NT2/D1 (cell line): Measurements from ENCODE around the gene FNDC3B.

Source experiments
- DNase-seq: peaks from one replicate; pipeline ENCODE4 v3.0.0-alpha.2; 2011; ENCODE audit warnings: low read depth, low spot score
- H3K27me3 ChIP-seq: 2 replicates; pipeline ENCODE4 v1.6.0; 2011; ENCODE audit warnings: mild to moderate bottlenecking; ENCODE audit not compliant: insufficient read length, insufficient read depth
- H3K36me3 ChIP-seq: 2 replicates; pipeline ENCODE4 v1.6.1; 2011; ENCODE audit warnings: mild to moderate bottlenecking, low read length, mixed read lengths; ENCODE audit not compliant: insufficient read depth, insufficient read length
- H3K4me1 ChIP-seq: 2 replicates; pipeline ENCODE4 v1.5.1; 2011; ENCODE audit not compliant: insufficient read depth, insufficient read length
- H3K4me3 ChIP-seq: 2 replicates; pipeline ENCODE4 v1.5.1; 2011; ENCODE audit warnings: low read depth; ENCODE audit not compliant: insufficient read length
- H3K9ac ChIP-seq: 2 replicates; pipeline ENCODE4 v1.6.0; 2011; ENCODE audit warnings: low read depth; ENCODE audit not compliant: insufficient read length
- H3K9me3 ChIP-seq: 2 replicates; pipeline ENCODE4 v1.5.1; 2011; ENCODE audit warnings: mild to moderate bottlenecking, low read length; ENCODE audit not compliant: insufficient read depth
- SUZ12 ChIP-seq: IDR thresholded peaks from 2 replicates; pipeline ENCODE4 v1.6.1; 2011; ENCODE audit not compliant: insufficient read length, insufficient read depth; ENCODE audit errors: extremely low read depth
- YY1 ChIP-seq: IDR thresholded peaks from 2 replicates; pipeline ENCODE4 v1.6.1; 2011; ENCODE audit not compliant: insufficient read length, insufficient read depth
- ZNF274 ChIP-seq: IDR thresholded peaks from 2 replicates; pipeline ENCODE4 v1.6.1; 2011; ENCODE audit warnings: mild to moderate bottlenecking, low read depth, low read length

The FNDC3B gene

GRCh38 chr3:172387728-172388127 is 348.4 kb downstream of the FNDC3B start:
- Histone ChIP-seq H3K4me3 (no peak overlapping the region), H3K4me1 (no peaks in the 10 kb centered on the region), H3K27me3 (no peaks in the 10 kb centered on the region), H3K36me3 (peaks cover 4% of the 10 kb centered on the region), H3K9ac (no peak overlapping the region), H3K9me3 (no peaks in the 10 kb centered on the region)
- TF ChIP-seq YY1 (no peak), SUZ12 (no peak), ZNF274 (no peak)
- no peak for DNase-seq

DNA sequence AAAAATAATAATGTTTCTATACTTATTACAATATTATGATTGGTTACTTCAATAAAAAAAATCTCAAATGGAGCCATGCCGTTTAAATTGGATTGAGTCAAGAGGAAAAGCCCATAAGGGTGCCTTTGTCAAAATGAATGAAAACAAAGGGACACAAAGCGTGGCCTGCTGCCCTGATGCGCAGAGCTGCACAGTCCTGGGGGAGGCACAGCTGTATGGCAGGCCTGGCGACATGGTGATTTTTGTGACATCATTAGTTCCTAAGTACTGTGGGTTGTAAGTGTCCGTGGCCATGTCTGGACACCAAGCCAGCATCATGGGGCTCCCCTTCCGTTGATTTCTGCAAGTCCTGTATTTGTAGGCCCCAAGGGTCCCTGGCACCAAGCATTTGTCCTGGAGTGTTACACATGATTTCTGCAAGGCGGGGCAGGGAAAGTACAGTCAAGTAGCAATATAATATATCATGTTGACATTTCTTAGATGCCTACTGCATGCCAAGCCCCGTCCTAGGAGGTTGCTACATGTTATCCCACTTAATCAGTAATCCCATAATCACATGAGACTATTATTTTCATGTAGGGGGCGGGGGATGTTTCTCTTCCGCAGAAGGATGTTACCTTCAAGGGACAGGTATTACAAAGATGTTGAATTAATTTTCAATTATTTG is 349.2 kb downstream of the FNDC3B start:
- H3K9me3 ChIP-seq = no peaks in the 10 kb centered on the region
- H3K4me3 ChIP-seq = no peak overlapping the region
- TF ChIP-seq ZNF274 (no peak), YY1 (no peak), SUZ12 (no peak)
- DNase-seq = no peak
- peaks cover 4% of the 10 kb centered on the region for H3K36me3 ChIP-seq
- no peaks in the 10 kb centered on the region for H3K27me3 ChIP-seq
- H3K4me1 ChIP-seq = no peaks in the 10 kb centered on the region
- no peak overlapping the region for H3K9ac ChIP-seq

GRCh38 chr3:172390792-172391191 is 351.4 kb downstream of the FNDC3B start:
- Histone ChIP-seq H3K9ac (no peak overlapping the region), H3K36me3 (peaks cover 4% of the 10 kb centered on the region), H3K9me3 (no peaks in the 10 kb centered on the region), H3K27me3 (no peaks in the 10 kb centered on the region), H3K4me3 (no peak overlapping the region), H3K4me1 (no peaks in the 10 kb centered on the region)
- no peak for DNase-seq
- no peak for TF ChIP-seq ZNF274
- no peak for TF ChIP-seq SUZ12
- TF ChIP-seq YY1 = no peak

DNA sequence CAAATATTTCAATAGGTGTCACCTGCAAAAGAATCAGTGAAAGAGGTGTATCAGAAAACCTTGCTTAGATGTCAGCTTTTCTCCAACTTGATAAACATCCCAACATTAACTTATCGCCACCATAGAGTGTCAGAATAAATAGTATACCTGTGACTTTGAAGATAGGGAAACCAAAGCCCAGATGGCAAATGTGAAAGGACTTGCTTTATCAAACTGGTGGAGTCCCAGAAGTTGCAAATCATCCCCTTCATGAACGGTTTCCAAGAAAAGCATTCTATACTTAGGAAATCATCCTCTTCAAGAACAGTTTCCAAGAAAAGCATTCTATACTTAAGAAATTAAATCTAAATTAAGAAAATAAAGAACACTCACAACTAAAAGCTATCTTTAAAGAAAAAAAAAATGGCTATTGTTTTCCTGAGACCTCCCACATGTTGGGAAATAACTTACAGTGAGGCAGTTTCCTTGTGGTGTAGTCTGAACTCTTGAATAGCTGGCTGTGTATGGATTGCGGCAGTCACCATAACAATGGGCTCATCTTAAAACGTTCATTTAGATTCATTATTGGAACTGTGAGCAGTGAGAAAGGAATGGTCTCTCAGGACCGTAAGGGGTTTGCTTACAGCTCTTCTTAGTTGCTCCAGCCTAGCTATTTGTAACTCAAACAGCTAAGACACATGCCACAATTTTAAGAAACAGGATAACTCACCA is 352.4 kb downstream of the FNDC3B start:
- DNase-seq = peak; percentile 13
- TF ChIP-seq SUZ12 = no peak
- TF ChIP-seq YY1 = no peak
- no peak for TF ChIP-seq ZNF274

GRCh38 chr3:172394692-172395091 is 355.3 kb downstream of the FNDC3B start:
- no peak for TF ChIP-seq ZNF274
- TF ChIP-seq YY1 = no peak
- no peak for TF ChIP-seq SUZ12
- Histone ChIP-seq H3K9me3 (no peaks in the 10 kb centered on the region), H3K4me3 (no peak overlapping the region), H3K36me3 (peaks cover 3% of the 10 kb centered on the region), H3K27me3 (no peaks in the 10 kb centered on the region), H3K4me1 (no peaks in the 10 kb centered on the region), H3K9ac (no peak overlapping the region)
- no peak for DNase-seq

More for the DNA sequence above, 352.4 kb downstream of the FNDC3B start:
- peaks cover 7% of the 10 kb centered on the region for H3K36me3 ChIP-seq
- H3K27me3 ChIP-seq = no peaks in the 10 kb centered on the region
- no peak overlapping the region for H3K4me3 ChIP-seq
- no peaks in the 10 kb centered on the region for H3K9me3 ChIP-seq
- no peaks in the 10 kb centered on the region for H3K4me1 ChIP-seq
- H3K9ac ChIP-seq = no peak overlapping the region

GRCh38 chr3:172396400-172396799 is 357.0 kb downstream of the FNDC3B start:
- DNase-seq = no peak
- no peaks in the 10 kb centered on the region for H3K9me3 ChIP-seq
- H3K9ac ChIP-seq = no peak overlapping the region
- peaks cover 8% of the 10 kb centered on the region for H3K36me3 ChIP-seq
- no peaks in the 10 kb centered on the region for H3K4me1 ChIP-seq
- H3K4me3 ChIP-seq = no peak overlapping the region
- no peaks in the 10 kb centered on the region for H3K27me3 ChIP-seq
- TF ChIP-seq SUZ12 = no peak
- TF ChIP-seq YY1 = no peak
- no peak for TF ChIP-seq ZNF274

DNA sequence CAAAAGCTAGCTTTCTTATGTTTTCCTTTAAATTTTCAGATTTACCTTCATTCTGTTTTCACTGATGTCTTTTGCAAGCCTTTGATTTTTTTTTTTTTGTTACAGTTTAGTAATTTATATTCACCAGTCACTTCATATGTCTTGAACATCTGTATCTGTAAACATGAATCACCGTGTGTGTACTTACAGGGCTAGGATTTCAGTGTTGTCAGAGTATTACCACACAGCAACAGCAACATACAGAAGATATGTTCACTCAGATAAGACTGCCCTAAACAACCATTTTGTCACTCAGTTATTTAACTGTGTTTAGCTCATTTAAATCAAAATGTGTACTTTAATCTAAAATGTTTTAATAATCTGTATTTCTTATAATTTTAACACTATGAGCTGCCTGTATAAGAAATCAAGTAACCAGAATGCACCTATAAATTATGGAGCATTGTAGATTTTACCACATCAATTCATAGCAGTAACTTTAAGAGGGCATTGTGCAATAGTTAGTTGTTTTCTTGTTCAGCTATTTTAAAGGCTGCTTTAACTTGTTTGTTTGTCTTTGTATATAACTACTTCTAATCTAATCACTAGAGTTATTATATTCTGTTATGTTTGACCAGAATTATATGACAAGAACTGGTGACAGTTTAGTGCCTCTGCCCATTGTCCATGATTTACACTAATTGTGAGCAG is 358.5 kb downstream of the FNDC3B start:
- TF ChIP-seq ZNF274 = no peak
- no peak for TF ChIP-seq YY1
- no peaks in the 10 kb centered on the region for H3K9me3 ChIP-seq
- no peaks in the 10 kb centered on the region for H3K27me3 ChIP-seq
- no peak for DNase-seq
- H3K36me3 ChIP-seq = peaks cover 8% of the 10 kb centered on the region
- H3K9ac ChIP-seq = no peak overlapping the region
- no peaks in the 10 kb centered on the region for H3K4me1 ChIP-seq
- no peak overlapping the region for H3K4me3 ChIP-seq
